Caki2 (cell line): ENCODE results near the gene LETM1. TPM values are rescaled to one million over a fixed set of nuclear protein-coding genes. Genes with fewer than 3 reads are reported as not detected.

Experiments used
- DNase-seq: peaks from one replicate; pipeline ENCODE4 v3.0.0-alpha.2; 2015; ENCODE audit warnings: low read depth
- in situ Hi-C: cut with HindIII; loops from 2 replicates; pipeline ENCODE4 v1.10.0; 2016; ENCODE audit warnings: low sequenced_read_pairs, low pct_unique_long_range_greater_than_20kb, mixed read lengths
- total RNA-seq: library from RNA; depleted of rRNA; stranded (reverse); fragments of >200 nt; shearing (Covaris generic); gene quantifications from 2 replicates; pipeline ENCODE4 v1.2.3, GENCODE V29; 2014; ENCODE audit warnings: low replicate concordance

LETM1 gene
- total RNA-seq, 1 experiment from 2014 or later, result 28.1 TPM

DNA sequence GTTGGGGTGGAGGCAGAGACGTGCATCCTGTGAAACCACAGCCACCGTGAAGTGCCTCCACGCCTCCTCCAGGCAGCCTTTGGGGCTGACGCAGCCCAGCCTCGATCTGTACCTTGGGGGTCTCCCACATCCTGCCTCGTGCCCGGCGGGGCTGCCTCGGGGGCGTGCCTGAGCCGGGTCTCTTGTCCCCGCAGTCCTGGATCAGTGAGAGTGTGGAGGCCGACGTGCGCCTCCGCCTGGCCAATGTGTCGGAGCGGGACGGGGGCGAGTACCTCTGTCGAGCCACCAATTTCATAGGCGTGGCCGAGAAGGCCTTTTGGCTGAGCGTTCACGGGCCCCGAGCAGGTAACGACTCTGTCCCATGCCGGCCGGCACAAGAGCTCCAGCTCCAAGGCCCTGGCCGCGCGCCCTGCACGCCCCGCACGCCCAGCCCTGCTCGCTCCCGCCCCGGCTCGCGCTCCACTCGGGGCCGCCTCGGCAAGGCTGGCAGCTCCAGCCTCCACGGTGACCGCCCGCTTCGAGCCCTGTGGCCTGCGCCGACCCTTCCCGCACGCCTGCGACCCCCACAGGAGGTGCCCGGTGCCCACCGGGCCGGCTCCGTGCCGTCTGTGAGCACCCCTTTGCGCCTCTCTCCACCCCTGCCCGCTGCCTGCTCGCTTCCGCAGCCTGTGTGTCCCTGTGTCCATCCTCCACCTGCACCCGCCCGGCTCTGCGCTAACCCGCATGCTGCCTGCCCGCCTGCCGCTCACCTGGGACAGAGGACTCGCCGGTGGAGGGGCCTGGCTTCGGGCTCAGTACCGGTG is 53.0 kb downstream of the LETM1 start:
- in situ Hi-C loops, result no loop called here
- DNase-seq, result no peak

DNA sequence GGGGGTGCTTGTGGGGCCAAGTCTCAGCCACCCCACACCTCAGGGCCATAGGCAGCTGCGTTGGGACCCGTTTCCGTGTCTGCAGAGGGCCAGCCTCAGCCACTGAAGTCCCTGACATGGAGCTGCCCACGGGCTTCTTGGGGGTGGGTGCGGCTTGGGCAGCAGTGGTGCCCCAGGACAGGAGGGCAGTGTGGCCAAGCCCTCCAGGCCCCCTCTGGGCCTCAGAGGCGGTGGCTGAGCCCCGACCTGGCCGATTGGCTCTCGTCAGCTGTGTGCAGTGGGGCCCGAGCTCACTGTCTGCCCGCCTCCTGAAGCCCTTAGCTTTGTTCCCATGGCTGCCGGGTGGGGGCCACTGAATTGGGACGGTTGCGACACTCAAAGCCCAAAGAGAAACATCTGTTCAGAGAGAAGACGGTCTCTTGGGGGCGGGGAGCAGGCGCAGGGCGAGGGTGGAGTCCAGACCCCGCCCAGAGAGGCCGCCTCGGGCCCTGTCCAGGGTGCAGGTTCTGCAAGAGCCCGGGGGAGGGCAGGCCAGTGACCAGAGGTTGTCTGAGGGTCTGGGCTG is 53.7 kb downstream of the LETM1 start:
- DNase-seq, result no peak
- in situ Hi-C loops, result no loop called here

DNA sequence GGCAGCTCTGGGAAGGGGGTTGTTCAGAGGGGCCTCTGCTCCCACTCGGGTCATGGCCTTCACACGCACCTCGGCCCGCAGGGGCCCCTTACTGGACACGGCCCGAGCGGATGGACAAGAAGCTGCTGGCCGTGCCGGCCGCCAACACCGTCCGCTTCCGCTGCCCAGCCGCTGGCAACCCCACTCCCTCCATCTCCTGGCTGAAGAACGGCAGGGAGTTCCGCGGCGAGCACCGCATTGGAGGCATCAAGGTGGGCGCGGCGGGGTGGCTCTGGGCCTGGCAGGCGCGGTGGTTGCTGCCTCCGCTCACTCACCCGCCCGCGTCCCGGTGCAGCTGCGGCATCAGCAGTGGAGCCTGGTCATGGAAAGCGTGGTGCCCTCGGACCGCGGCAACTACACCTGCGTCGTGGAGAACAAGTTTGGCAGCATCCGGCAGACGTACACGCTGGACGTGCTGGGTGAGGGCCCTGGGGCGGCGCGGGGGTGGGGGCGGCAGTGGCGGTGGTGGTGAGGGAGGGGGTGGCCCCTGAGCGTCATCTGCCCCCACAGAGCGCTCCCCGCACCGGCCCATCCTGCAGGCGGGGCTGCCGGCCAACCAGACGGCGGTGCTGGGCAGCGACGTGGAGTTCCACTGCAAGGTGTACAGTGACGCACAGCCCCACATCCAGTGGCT is 54.5 kb downstream of the LETM1 start:
- no peak for DNase-seq
- in situ Hi-C loops, result no loop called here

DNA sequence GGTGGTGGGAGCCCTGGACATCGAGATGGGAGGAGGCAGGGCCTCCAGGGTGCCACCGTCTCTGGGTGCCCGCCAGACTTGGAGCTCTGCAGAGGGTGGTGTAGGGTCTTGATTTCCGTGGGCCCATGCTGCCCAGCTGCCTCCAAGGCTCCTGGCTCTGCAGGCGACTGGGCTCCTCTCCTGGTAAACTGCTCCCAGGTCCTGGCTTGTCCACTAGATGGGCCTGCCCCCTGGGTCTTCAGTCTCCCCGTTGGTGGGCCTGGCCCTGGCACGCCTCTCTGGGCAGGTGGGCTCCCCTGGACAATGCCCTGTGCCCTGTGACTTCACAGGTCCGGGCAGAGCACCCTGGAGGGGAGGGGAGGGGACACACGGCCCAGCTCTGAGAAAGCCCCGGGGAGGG is 55.2 kb downstream of the LETM1 start:
- no peak for DNase-seq
- in situ Hi-C loops, result no loop called here

DNA sequence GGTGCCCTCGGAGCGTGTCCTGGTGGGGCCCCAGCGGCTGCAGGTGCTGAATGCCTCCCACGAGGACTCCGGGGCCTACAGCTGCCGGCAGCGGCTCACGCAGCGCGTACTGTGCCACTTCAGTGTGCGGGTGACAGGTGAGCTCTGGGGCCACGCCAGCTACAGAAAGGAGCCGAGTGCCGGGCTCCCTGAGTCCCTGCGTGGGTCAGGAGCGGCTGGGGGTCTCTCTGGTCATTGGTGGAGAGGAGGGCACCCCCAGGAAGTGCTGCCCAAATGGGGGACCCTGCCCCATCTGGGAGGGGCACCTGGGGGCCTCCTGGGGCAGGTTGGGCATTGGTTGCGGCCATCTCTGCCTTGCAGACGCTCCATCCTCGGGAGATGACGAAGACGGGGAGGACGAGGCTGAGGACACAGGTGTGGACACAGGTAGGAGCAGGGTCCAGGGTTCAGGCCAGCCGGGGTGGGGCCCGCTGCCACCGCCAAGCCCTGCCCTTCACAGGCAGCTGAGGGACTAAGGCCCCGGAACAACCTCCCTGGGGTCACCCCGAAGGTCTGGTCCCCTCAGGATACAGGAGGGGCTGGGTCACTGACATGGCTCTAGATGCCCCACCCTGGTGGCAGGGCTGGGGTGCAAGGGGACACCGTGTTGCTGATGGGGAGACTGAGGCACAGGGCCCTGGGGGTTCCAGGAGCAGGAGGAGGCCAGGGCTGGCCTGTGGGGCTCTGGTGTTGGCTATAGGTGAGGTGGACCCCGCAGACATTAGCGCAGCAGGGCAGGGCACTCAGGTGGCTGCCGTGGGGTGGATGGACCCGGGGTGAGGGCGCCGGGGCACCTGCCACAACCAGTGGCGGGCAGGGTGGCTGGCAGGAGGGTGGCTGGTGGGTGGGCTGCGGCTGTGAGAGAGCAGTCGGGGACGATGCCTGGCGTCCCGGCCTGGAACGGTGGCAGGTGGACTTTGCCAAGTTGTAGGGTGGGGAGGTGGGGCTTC is 56.3 kb downstream of the LETM1 start:
- no peak for DNase-seq
- in situ Hi-C loops, result no loop called here

DNA sequence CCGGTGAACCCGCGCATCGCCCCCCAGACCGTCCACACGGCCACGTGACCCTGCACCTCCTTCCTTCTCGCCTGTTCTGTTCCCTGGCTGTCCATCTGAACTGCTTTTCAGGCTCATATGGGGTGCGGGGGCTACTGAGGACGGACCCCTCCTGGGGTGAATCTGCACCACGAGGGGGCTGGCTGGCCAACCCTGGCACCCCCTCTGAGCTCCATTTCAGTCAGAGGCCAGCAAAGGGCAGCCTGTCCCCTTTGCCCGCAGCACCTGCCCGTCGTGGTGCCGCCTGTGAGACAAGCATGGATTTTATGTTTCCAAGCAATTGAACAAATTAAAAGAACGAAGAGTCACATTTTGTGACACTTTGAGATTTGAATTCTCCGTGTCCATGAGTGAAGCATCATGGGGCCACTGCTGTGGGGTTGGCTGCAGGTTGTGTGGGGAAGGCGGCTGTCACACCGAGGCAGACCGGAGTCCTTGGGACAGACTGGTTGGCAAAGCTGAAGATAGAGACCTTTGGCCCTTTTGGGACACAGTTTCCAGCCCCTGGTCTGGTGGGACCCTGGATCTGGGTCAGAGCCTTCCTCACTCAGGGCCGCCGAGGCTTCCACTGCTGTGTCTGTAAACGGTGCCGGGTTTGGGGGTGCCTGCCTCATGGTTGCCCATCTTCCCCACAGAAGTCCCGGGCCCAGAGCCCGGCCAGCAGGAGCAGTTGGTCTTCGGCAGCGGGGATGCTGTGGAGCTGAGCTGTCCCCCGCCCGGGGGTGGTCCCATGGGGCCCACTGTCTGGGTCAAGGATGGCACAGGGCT is 57.2 kb downstream of the LETM1 start:
- in situ Hi-C loops, result no loop called here
- DNase-seq, result no peak

DNA sequence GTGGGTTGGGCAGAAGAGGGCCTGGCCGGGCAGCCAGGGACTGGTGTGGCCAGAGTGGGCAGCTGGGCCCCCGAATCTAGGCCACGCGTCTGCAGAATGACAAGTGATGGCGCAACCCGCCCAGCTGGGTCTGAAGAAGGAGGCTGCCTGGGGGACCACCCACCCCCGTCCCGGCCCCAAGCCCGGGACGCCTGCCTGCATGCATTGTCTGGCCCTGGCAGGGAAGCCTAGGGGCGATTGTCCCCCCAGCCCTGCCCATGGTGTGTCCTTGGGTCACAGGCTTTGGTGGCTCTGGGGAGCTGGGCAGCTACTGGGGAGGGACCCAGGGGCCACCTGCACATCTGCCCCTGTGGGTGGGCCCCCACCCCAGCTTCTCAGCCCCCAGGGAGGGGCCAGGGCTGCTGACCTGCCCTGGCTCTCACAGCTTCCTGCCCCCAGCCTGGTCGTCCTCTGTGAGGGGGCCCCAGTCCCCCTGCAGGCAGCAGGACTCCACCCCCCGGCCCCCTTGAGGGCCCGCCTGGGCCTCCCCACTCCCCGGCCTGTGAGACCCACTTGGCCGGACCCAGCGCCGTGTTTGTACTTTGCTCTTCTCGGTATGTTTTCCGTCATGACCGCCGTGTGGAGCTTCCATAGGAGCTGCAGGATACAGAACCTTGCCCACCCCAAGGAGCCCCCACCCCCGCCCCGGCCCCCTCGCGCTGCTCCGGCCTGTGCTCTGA is 57.9 kb downstream of the LETM1 start:
- in situ Hi-C loops, result no loop called here
- no peak for DNase-seq

DNA sequence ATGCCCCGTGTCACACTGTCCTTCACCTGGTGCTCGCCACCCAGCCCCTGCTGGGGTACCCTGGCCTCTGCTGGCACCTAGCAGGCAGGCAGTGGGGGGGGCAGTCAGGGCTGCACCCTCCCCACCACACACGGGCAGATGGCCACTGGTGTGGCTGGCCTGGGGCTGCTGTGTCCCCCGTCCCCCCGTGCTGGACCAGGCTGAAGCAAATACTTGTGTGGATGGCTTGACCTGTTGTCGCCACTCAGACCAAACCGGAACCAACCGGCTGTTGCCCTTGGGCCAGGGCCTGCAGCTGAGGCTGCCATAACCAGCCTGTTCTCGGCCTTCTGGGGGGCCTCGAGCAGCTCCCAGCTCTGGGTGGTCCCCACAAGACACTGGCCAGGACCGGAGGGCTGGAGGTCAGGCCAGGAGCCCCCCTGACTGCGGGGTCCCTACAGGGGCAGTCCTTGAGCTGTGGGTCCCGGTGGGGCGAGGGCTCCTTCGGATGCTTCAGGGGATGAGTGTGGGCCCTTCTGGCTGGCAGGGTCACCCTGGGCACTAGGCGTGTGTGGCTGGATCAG is 58.6 kb downstream of the LETM1 start:
- in situ Hi-C loops, result no loop called here
- DNase-seq, result no peak

DNA sequence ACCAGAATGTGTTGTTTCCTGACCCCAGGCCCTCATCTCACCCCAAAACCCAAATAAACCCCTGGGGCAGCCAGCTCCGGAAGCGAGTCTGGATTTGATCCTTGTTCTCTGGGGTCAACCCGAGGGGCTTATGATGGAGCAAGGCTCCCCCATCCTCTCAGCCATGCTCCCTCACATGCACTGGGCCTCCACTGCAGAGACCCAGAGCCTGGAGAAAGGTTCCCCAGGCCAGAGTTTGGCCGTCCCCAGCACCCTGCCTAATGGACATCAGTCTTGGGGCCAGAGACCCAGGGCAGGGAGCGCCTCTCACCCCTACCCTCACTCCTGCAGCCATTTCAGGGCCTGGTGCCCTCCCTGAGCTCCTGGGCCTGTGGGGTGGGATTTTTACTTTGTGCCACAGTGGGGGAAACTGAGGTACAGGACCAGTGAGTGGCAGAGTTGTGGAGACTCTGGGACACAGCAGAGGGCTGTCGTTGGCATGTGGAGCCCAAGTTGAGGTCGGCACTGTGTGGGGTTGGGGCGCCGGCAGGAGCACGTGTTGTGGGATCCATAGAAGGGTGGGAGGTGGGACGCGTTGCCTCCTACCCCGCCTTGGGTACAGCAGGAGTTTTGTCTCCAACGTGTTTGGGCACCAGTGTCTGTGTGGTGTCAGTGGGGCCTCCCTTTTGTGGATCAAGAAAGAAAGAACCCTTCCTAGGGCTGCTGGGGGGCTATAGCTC is 59.3 kb downstream of the LETM1 start:
- in situ Hi-C loops, result no loop called here

DNA sequence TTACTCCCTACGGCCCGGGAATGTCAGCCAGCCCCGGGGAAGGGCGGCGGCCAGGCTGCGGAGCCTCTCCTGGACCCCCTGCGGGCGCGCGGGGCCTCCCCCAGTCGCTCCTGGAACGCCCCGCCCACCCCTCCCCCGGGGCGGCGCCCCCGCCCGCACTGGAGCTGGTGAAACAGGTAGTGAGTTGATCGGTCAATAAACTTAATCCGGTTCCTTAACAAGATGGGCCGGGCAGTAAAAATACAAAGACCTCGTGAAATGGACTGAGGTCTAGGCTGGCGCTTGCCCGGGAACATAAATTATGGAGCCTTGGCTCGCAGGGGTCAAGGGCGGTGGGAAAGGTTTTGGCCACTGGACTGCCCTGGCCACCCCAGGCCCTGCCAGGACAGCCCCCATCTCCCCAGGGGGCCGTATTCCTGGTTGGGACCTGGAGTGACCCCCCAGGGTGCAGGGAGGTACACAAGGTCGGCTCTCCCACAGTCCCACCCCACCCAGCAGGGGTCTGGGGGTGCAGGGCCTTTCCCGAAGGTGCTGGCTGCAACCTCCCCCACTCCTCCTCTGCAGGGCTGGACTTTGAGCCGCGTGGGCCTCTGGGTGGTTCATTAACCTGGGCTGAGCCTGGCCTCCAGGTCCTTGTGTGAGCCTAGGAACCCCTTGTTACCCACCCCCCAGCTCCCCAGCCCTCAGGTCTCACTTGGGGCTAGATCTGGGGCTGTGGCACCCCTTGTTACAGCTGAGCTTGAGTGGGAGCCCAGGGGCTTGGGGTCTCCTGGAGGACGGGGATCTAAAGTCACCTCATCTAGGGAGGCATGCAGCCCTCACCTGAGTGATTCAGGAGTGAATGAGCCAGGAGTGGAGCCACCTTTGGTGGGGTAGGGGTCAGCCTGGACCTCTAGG is 60.4 kb downstream of the LETM1 start:
- in situ Hi-C loops, result no loop called here
- DNase-seq, result no peak

More for the DNA sequence above, 59.3 kb downstream of the LETM1 start:
- no peak for DNase-seq

DNA sequence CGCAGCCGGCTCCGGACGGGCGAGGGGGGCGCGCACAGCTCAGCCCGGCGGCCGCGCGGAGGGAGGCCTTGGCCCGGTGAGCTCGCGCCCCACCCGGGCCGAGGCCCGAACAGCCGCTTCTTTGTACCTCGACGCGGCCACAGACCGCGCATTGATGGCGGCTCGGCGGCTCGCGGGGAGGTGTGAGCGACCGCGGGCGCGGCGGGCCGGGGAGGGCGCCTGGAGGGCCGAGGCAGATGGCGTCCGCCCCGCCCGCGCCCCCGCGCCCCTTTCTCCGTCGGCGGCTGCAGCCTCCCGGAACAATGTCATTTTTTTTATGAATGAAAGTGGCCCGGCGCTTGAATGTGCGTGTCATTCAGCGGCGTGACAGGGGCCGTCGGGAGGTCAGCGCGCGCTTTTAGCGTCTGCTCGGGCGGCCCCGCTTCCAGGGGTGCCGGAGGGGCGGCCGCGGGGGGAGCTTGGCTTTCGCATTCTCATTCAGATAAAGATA is 61.1 kb downstream of the LETM1 start:
- in situ Hi-C loops, result no loop called here

DNA sequence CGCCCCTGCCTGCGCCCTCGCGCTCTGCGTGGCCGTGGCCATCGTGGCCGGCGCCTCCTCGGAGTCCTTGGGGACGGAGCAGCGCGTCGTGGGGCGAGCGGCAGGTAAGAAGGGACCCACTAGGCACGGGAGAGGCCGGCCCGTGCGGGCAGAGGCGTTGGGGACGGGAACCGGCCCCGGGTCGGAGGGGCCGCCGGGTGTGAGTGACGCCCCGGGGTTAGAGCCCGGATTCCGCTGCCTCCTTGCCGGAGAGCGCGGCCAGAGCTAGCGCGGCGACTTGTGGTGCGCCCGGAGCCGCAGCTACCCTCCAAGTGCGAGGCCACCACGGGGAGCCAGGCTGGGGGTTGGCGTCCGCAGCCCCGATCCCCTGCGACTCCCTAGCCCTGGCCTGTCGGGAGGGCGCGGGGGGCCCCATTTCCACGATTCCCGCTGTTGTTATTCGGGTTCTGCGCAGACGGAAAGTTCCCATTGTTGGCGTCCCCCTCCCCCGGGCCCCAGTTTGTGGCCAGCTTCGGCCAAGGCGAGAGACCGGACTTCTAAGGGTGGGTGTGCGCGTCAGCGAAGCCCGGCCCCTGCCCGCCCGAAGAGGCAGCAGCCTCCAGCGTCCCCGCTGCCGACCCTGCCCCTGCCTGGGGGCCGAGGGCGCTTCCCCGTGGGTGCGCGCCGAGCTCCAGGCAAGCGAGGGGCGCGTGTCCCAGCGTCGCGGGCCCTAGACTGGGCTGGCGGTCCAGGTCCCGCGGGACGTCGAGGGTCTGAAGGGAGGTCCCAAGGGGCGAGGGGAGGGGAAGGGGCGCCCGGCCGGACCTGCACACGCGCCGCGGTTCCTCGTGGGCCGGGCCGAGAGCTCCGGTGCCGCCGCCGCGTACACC is 61.8 kb downstream of the LETM1 start:
- in situ Hi-C loops, result no loop called here
- DNase-seq, result peak; percentile 16

More for the DNA sequence above, 61.1 kb downstream of the LETM1 start:
- no peak for DNase-seq

DNA sequence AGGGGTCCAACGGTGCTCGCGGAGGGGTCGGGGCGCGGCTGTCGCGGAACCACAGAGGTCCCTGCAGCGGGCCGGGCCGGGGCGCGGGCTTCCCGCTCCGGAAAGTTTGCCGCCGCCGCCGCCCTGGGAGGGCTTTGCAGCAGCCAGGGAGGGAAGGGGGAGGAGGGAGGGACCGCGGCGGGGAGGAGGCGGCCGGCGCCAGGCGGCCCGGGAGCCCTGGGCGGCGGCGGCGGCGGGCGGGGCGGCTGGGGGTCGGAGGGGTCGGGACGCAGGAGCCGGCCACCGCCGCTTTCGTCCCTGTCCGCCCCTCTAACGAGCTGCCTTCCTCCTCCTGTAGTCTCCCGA is 62.5 kb downstream of the LETM1 start:
- in situ Hi-C loops, result no loop called here
- DNase-seq, result no peak

DNA sequence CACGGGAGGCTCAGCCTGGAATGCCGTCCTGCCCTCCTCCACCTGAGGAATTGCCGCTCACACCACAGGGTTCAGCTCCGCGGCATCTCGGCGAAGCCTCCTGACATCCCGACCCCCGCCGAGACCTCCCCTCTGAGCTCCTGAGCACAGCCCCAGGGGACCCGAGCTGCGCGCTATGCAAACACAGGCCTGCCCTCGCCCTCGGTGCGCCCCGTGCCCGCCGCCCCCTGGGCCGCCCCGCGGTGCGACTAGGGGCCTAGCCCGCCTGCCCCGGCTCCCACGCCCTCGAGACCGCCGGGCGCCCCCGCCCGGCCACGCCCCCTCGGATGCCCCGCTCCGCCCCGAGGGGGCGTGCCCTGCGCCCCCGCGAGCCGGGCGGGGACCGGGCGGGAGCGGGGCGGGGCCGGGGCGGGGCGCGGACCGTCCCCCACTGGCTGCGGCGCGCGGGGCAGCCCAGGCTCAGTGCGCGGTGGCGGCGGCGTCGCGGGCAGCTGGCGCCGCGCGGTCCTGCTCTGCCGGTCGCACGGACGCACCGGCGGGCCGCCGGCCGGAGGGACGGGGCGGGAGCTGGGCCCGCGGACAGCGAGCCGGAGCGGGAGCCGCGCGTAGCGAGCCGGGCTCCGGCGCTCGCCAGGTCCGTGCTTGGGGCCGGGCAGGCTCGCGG is 63.0 kb downstream of the LETM1 start, which contains the start of gene FGFR3:
Gene FGFR3 (plus strand): TSS at position 462 of the 664 bp plus-strand sequence. CDS start 642 bp downstream, outside the sequence.
- DNase-seq, result peak; percentile 25

More for the DNA sequence above, 63.0 kb downstream of the LETM1 start, which contains the start of gene FGFR3:
- in situ Hi-C loops, result no loop called here
